HG03354 (cell line): Measurements from ENCODE around the gene SLC39A5.

ENCODE experiments used
- ATAC-seq: cut with Tn5 transposase; IDR thresholded peaks from one replicate; pipeline ENCODE4 v1.9.1; 2021; ENCODE audit warnings: mild to moderate bottlenecking; ENCODE audit not compliant: unreplicated experiment, poor library complexity, severe bottlenecking

SLC39A5 gene

DNA sequence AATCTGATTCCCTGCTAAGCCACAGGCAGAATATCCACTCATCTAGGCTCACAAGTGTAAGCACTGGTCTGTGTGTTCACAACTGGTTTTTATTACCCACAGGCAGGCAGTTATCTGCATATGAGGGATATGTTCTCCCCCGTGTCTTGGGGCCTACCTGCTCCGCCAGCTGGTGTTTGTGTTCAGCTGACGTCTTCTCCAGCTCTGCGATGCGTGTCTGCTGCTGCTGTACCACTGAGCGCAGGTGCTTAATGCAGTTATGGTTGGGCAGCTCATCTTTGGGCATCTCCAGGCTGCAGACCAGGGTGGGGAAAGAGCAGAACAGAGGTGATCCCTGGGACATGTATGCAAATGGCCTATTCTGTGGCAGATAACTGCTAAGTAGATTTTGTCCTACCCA, 21.8 kb upstream of the SLC39A5 start:
- no peak for ATAC-seq

DNA sequence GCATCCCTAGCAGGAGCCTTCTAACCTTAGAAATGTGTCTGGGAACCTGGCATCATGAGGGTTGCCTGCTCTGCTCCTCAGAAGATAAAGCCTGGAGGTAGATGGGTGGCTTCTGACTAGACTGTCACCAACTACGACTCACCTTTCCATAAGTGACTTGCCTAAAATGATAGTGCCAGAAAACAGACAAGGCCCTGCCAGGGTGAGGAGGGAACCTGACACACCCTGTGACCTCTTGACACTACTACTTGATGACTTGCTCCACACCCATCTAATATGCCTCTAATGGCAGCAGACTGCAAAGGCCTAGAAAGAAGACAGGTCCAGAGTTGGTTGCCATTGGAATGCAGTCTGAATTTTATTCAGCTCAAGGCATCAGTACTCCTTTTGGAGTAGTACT, 17.5 kb upstream of the SLC39A5 start:
- no peak for ATAC-seq

DNA sequence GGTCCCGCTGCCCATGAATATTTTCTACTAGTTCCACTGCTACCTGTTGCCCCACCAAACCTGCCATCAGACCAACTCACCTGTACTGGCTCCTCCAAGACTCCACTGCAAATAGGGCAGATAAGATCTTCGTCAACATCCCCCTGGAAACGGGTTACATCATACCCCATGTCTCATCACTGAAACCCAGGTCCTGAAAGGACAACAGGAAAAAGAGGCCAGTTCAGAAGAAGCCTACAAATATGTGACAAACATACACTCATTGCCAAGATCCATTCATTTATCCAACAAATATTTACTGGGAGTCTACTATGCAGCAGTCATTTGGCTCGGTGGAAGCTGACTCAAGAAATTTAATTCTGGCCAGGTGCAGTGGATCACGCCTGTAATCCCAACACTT, 16.0 kb upstream of the SLC39A5 start:
- ATAC-seq: no peak

DNA sequence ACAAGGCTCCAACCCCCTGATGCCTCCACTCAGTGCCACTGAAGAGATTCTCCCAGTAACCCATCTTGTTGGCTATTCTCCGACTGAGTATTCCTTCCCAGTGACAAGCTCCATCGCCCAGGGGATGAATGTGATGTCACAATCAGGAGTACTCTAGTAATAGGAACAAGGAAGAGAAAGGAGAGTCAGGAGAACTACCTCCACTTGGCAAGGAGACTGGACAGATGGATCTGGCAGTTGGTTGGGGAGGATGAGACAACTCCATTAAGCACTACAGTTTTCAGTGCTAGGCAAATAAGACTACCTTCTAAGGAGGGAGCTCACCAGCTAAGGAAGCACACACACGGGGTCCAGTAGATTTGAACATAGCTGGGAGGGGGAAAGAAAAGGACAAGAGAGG, 13.4 kb upstream of the SLC39A5 start:
- ATAC-seq: no peak

DNA sequence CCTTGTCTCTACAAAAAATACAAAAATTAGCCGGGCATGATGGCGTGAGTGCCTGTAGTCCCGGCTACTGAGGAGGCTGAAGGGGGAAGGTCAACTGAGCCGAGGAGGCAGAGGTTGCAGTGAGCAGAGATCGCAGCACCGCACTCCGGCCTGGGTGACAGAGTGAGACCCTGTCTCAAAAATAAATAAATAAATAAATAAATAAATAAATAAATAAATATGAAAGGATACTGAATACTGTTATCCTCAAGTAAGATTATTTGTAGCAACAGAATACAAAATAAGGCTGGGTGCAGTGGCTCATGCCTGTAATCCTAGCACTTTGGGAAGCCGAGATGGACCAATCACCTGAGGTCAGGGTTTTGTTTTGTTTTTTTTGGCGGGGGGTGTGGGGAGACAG, 10.0 kb upstream of the SLC39A5 start:
- no peak for ATAC-seq

DNA sequence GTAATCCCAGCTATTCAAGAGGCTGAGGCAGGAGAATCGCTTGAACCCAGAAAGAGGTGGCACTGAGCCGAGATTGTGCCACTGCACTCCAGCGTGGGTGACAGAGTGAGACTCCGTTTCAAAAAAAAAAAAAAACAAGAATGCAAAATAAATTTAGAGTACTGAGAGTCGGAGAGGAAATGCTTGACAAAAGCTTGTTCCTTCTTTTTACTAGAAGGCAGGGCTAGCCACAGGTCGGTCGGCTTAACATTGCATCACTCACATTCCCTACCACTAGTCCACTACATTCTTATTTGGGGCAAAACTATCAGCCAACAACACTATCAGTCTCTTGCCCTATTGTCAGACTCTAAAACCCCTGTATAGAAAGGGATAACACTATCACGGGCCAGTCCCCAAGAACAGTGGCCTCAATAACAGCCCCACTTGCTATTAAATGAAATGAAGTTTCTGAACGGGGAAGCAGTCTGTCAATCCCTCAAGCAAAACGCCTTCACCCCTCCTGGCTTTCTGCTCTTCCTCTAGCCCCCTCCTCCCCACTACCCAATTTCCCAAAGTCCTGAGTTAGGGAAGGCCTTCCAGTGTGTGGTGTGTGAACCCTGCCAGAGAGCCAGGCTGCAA, 9.1 kb upstream of the SLC39A5 start:
- no peak for ATAC-seq

DNA sequence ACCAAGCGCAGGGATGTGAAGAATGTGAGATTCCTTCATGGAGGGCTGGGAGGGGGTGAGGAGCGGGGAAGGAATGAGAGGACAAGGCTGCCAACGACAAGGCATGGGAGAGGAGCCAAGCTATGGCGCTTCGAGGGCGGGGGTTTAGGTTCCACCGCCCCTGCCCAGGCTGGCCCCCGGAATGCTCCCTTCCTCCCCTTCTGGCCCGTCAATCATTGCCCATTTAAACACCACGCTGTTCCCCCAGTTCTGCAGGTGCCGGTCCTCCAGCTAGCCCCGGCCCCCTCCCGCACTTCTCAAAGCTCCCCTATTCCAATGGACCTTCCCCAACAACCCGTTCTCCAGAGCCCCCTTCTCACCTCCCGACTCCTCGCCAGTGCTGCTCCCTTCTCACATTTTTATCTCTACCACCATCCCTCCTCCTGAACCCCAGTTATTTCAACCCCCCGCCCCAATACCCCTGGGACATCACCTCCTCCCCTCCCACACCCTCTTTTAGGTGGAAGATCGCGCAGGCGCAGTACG, 8.6 kb upstream of the SLC39A5 start:
- ATAC-seq: peak; percentile 33

DNA sequence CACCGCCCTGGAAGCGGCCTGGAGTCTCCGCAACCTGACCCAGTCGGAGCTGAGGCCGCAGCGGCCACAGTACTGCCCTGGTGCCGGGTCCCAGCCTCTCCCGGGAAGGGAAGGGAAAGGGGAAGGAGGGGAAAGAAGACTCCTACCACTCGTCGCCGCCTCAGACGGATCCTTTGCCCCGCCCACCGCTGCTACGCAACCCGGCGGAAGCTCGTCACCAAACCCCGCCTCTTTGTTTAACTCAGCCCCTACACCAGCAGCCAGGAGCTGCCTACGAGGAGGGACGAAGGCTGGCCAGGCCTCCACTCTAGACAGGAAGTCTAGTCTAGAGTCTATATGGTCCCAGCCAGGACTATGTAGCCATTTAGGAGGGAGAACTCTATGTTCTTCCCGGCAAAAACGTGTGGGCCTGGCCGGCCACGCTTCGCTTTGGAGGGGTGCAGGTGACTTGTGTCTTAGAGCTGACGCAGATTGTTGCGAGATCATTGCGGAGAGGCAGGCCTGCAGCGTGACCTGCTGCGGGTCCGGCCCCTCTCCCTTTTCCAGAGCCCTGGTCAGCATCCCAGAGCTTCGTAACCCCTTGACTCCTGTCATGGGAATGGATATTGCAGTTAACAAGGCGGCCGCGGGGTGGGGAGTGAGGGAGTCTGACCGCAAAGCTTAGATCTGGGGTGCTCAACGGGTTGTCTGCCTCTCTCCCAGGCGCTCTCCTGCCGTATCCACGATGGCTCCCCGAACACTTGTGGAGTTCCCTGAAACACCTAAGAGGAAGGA, 7.9 kb upstream of the SLC39A5 start, which contains the start of gene RNF41:
Gene RNF41, minus strand, starts transcription at position 166 of the 774 bp plus-strand sequence. CDS start 7,875 bp downstream, outside the sequence.
- ATAC-seq: peak; percentile 84

DNA sequence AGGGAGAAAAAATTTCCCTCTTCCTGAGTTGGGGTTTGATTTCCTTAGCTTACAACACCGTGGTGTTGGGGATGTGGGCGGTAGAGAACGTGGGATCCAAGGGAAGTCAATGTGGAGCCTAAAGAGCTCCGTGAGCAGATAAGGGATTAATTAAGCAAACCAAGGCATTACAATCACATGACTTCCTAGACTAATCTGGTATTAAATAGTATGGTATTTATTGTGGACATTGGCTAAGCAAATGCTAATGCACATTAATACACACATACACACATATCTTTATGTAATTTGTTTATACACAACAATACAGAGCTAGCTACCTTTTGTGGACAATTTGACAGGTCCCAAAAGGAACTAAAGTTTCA, 7.3 kb upstream of the SLC39A5 start:
- no peak for ATAC-seq

DNA sequence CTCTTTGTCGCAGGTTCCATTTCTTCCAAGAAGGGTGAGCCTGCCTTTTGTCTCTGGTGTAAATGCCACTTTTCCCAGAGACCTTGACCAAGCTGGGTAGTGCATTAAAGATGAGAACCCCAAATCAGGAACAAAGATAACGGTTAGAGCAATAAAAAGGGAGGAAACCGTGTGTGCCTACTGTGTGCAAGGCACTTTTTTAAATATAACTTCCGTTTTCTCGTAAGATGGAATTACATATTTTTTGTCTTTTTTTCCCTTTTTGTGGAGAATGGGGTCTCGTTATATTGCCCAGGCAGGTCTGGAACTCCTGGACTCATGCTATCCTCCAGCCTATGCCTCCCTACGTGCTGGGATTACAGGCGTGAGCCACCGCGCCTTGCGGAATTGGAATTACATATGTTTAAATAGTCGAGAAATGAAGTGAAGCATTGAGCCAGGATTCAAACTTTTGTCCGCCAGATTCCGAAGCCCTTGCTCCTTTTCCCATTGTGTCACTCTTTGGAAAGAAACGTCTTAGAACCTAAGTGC, 6.2 kb upstream of the SLC39A5 start:
- ATAC-seq: no peak

DNA sequence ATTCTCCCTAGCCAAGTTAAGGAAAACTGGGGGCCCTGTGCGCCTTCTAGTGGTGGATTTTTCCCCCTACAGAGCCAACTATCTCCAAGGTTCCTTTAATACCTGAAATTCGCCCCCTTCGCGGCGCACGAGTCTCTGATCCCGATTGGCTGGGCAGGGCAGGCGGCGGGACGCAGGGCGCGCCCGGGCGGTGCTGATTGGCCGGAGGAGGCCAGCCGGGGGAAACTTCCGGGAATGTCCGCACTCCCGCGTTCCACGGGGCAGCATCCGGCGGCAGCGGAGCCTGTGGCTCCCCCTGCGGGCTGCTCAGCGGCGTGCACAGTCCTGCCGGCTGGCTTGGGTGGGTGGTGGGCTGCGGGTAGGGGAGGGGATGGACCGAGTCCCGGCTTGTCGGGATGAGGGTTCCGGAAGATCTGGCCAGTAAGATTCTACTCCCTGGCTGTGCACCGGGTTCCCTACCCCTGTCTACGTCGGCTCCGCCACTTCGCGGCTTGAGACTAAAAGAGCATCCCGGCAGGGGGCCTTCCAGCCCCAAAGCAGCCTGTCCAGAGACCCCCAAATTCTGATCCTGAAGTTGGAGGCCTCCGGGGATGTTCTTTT, 5.6 kb upstream of the SLC39A5 start, which contains the start of gene NABP2:
Gene NABP2, plus strand, starts transcription at position 241 of the 600 bp plus-strand sequence. CDS start 515 bp downstream, outside the sequence.
- peak; percentile 74 for ATAC-seq

DNA sequence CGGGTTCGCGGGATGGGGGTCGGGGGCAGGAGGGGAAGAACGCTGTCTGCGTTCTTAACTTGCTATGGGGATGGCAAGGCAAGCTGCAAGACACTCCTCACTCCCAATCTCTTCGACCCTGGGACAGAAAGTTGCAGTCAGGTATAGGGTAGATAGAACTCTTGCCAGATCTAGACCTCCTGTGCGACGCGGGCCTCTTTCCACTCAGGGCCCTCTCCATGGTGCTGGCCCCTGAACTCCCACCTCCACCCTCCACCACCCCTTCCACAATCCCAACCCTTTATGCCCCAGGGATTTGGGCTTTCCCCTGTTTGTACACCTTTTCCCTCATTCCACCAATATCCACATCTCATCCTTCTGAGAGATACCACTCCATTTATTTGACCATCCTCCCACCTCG, 4.9 kb upstream of the SLC39A5 start:
- ATAC-seq: no peak

DNA sequence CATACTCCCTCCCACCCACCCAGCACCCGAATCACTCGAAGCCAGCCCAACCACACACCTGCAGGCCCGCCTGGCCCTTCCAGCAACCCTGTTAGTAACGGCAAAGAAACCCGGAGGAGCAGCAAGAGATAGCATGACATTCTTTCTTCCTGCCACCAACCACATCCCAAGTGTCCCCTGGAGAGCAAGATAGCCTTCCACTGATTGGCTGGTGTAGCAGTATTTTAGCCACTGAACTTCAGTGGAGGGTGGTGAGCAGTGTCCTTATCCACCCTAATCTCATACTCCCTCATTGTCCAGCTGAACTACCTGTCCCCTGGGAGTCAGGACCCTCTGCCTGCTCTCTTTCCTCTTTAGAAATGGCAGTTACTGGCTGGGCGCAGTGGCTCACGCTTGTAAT, 769 bp upstream of the SLC39A5 start:
- no peak for ATAC-seq

DNA sequence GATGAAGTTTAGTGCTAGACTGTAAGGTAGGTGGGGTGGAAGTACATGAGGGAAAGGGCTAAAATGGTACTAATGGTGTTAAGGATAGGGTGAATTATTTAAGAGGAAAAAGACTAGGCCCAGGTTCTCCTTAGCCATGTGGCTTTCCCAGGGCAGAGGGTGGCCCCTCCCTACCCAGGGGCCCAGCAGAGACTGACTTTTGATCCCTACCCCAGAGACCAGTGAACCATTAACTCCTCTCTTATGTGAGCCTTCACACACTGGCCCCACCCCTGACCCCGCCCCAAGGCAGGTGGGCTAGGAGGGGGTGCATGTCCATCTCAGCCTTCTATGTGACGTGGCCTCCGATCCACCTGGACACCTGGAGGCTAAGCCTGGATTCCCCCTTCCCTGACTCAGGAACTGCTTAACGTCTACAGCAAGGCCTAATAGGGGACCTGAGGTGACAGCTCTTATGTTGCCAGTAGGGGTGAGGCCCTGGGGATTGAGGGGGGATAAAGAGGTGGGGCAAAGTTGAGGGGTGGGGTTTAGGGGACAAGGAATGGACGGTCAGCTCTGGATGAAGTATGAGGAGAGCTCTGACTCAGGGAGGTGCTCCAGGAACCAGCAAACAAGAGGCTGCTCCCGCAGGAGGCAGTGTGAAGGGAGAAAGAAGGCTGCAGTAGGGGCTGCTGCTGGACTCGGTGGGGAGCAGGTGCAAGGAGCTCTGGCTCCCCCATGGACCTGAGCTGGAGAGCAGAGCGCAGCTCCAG, 757 bp downstream of the SLC39A5 start:
- ATAC-seq: no peak

DNA sequence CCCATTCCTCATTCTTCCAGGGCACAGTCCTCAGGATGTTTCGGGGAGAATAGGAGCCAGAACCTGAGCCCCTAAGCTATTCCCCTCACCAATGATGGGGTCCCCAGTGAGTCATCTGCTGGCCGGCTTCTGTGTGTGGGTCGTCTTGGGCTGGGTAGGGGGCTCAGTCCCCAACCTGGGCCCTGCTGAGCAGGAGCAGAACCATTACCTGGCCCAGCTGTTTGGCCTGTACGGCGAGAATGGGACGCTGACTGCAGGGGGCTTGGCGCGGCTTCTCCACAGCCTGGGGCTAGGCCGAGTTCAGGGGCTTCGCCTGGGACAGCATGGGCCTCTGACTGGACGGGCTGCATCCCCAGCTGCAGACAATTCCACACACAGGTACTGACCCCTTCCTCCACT, 1.3 kb downstream of the SLC39A5 start:
- no peak for ATAC-seq

DNA sequence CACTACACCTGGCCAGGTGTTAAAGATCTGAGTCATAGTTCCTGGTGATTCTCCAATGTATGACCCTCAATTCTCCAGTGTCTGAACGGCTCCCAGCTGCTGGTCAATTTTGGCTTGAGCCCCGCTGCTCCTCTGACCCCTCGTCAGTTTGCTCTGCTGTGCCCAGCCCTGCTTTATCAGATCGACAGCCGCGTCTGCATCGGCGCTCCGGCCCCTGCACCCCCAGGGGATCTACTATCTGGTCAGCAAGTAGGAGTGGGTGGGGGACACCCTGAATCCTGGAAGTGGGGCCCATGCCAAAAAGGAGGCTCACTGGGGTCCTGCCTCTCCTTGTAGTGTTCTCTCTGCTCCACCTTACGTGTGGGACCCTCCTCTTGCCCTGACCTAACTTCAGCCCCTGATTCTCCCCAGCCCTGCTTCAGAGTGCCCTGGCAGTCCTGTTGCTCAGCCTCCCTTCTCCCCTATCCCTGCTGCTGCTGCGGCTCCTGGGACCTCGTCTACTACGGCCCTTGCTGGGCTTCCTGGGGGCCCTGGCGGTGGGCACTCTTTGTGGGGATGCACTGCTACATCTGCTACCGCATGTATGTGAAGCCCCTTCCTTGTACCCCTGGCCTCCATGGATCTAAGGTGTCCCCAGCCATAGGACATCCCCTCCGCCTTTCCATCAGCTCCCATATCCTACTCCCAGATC, 5.0 kb downstream of the SLC39A5 start:
- no peak for ATAC-seq

DNA sequence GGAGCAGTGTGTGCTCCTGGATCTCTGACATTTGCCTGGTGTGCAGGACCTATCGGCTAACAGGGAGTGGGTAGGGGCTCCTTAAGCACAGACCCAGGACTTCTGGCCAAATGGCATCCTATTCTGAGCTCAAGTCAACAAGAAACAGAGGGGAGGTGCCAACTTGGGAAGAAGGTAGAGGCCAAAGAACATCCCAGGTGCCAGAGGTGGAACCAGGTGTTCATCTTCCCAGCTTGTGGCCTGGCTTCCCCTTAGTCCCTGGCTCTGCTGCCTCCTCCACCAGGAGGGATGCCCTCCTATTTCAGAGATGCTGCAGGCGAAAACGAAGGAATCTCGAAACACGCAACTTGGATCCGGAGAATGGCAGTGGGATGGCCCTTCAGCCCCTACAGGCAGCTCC, 6.2 kb downstream of the SLC39A5 start:
- no peak for ATAC-seq

DNA sequence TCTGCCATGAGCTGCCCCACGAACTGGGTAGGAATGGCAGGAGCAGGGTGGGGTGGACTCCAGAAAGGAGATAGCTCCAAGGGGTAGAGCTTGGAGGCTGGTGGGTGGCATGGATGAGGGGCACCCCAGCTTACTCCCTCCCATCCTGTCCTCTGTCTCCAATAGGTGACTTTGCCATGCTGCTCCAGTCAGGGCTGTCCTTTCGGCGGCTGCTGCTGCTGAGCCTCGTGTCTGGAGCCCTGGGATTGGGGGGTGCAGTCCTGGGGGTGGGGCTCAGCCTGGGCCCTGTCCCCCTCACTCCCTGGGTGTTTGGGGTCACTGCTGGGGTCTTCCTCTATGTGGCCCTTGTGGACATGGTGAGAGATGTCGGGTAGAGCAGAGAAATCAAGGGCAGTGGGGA, 7.1 kb downstream of the SLC39A5 start:
- no peak for ATAC-seq

DNA sequence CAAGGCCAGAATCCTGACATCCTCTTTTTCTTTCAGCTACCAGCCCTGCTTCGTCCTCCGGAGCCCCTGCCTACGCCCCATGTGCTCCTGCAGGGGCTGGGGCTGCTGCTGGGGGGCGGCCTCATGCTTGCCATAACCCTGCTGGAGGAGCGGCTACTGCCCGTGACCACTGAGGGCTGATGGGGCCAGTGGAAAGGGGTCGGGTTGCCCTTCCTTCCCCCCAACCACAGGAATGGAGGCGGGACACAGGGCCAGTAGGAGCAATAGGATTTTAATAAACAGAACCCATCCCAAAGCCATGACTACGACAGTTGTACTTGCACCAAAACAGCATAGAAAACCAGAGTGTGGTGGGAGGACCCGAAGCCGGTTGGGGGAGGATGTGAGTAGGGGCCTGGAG, 7.7 kb downstream of the SLC39A5 start:
- no peak for ATAC-seq
